Lower leg skin (tissue), 4 donors: ENCODE data around the gene TCN2. TPM values are rescaled to one million over a fixed set of nuclear protein-coding genes. Genes with fewer than 3 reads are reported as not detected.

ENCODE experiments used
- DNase-seq, 2 donors: peaks; one replicate each; pipeline ENCODE4 v3.0.0-alpha.2; 2019; ENCODE audit warnings: low spot score in 2 of 2
- H3K4me3 ChIP-seq: fragments of 200-600 bp; sonication (generic); 2 replicates; pipeline ENCODE4 v1.5.1; 2017; ENCODE audit warnings: mild to moderate bottlenecking, low read depth; ENCODE audit not compliant: poor library complexity, severe bottlenecking
- POLR2A ChIP-seq, 2 donors: fragments of 450-650 bp; IDR thresholded peaks; one replicate each; pipeline ENCODE4 v1.6.1; 2016 to 2017; ENCODE audit warnings: antibody characterized with exemption in 2 of 2, mild to moderate bottlenecking in 1 of 2, moderate library complexity in 1 of 2
- WGBS, 2 donors: methylation state at CpG; one replicate each; pipeline ENCODE4 v1.1.5; 2018; 5-methylcytosine and 5-hydroxymethylcytosine counted together
- intact Hi-C: fragments of 100-400 bp; cut with DNase I; formaldehyde crosslinking; loops from one replicate; pipeline ENCODE4 v1.15.0; 2023; ENCODE audit warnings: low total_unique reads
- total RNA-seq, 4 donors: library from RNA; depleted of rRNA; stranded (reverse); fragments of >200 nt; gene quantifications; one replicate each; pipeline ENCODE4 v1.1.0, GENCODE V29; 2016
- TF ChIP-seq, protein P1 (sequence below), 3 donors: fragments of 450-650 bp; IDR thresholded peaks; one replicate each; pipeline ENCODE4 v1.5.1; 2016; ENCODE audit warnings: antibody characterized with exemption in 3 of 3, mild to moderate bottlenecking in 3 of 3, moderate library complexity in 2 of 3

TCN2 gene
- total RNA-seq, 4 donors from 2014 or later: 9.9 to 20.2 (median 14.8) TPM

DNA sequence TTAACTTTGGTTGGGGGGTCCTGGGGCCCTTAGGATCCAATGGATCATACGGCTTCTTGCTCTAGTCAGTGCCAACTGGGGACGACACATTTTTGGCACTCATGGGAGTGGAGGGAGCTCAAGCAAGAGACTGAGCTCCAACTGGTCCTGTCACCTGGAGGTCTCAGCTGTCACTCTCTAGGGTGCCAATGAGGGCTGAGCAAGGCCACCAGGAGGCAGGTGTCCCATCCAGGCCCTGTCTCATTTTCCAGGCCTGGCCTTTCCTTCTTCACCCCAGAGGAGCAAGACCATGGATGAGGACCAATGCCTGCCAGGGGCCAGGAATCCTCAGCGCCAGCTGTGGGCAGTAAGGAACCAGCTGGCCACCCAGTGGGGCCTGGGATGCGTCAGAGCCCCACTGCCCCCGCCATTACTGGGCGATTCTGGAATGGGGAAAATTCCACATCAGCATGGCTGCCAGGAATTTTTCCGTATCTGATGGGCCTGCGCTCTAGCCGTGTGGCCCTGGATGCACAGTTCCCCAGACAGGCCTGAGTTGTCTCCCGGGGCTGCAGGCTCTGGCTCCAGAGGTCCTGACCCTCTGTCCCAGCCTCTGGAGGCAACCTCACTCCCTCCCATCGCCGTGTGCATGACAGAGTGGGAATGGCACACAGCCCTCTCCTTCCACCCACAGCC, 31.8 kb upstream of the TCN2 start:
- H3K4me3 ChIP-seq: no peak overlapping the region
- intact Hi-C loops: no loop called here
- no peak for DNase-seq
- TF ChIP-seq, protein P1, sequence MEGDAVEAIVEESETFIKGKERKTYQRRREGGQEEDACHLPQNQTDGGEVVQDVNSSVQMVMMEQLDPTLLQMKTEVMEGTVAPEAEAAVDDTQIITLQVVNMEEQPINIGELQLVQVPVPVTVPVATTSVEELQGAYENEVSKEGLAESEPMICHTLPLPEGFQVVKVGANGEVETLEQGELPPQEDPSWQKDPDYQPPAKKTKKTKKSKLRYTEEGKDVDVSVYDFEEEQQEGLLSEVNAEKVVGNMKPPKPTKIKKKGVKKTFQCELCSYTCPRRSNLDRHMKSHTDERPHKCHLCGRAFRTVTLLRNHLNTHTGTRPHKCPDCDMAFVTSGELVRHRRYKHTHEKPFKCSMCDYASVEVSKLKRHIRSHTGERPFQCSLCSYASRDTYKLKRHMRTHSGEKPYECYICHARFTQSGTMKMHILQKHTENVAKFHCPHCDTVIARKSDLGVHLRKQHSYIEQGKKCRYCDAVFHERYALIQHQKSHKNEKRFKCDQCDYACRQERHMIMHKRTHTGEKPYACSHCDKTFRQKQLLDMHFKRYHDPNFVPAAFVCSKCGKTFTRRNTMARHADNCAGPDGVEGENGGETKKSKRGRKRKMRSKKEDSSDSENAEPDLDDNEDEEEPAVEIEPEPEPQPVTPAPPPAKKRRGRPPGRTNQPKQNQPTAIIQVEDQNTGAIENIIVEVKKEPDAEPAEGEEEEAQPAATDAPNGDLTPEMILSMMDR (IDR thresholded peaks at IDR 0.05): no peak
- TF ChIP-seq POLR2A (IDR thresholded peaks at IDR 0.05): no peak
- 48 to 69% methylated on average over 10 to 12 of the region's 12 CpGs for WGBS, 2 donors

DNA sequence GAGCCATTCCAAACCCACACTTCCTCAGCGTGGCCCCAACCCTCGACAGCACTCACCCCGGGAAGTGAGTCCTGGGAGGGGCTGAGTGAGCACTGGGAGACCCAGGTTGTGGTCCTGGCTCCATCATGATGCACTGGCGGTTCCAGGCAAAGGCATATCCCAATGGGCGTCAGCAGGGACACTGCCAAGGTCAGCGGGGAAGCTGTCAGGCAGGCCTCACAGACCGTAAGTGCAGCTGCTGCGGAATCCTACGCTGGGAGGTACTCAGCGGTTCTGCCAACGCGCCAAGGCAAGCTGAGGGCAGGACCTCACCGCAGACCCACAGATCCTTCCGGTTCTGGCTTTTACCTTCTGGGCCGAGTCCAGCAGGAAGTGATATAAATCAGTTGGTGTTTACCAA, 31.1 kb upstream of the TCN2 start:
- TF ChIP-seq, protein P1 (IDR thresholded peaks at IDR 0.05): no peak
- TF ChIP-seq POLR2A (IDR thresholded peaks at IDR 0.05): no peak
- WGBS, 2 donors: 48 to 61% methylated on average over 10 to 15 of the region's 15 CpGs
- intact Hi-C loops: no loop called here
- no peak overlapping the region for H3K4me3 ChIP-seq
- DNase-seq: no peak

DNA sequence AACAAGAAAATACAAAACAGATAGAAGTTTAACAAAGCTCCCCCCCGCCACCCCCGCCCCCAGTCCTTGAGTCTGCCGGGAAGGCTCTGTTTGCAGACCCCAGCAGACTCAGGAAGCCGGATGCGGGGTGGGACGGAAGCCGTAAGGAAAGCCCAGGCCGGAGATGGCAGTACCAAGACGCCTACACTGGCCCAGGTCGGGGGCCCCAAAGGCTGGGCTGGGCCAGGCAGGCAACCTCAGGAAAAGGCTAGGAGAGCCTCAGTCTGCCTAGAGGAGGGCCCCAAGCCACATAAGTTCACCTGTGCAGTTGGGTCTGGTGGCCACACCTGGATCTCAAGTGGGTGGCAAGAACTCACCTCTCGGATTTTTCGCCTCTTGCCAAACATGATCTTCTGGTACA, 28.5 kb upstream of the TCN2 start:
- DNase-seq: no peak
- 88 to 89% methylated on average over 12 of the region's 12 CpGs for WGBS, 2 donors
- intact Hi-C loops: no loop called here
- TF ChIP-seq POLR2A (IDR thresholded peaks at IDR 0.05): no peak
- TF ChIP-seq, protein P1 (IDR thresholded peaks at IDR 0.05): no peak
- no peak overlapping the region for H3K4me3 ChIP-seq

DNA sequence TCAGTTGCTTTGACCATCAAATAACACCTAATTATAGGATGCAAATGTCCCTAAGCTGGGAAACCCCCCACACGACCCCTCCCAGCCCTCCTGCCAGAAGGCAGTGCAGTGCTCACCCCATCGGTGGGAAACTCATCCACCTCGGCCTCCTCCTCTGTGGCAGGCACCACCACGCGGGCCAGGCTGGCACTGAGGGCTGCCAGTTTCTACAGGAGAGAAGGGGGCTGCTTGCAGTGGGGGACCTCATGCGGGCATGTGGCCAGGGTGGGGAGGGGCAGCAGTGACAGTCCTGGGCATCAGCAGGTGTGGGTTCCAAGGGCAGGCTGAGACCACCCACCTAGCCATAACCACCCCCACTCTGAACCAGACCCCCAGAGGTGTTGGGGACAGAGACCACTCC, 26.1 kb upstream of the TCN2 start:
- WGBS, 2 donors: 77 to 82% methylated on average over 6 of the region's 6 CpGs
- no peak for DNase-seq
- intact Hi-C loops: no loop called here
- no peak overlapping the region for H3K4me3 ChIP-seq
- TF ChIP-seq, protein P1 (IDR thresholded peaks at IDR 0.05): no peak
- TF ChIP-seq POLR2A (IDR thresholded peaks at IDR 0.05): no peak

DNA sequence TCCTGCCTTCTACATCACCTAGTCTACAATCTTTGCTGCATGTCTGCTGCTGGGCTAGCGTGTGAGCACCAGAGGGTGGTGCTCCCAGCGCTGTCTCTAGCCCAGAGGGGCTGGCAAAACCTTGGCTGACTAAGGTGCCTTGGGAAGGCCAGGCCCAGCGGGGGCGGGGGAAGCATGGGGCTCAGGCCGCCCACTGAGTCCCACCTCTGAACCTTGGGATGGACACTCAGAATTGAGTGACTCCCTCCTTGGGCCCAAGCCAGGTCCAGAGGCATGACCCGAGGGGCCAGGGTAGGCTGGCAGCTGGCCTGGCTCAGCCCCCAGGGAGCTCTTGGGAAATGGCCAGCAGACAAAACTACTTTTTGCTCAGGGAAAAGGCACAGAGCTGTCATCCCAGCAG, 24.9 kb upstream of the TCN2 start:
- intact Hi-C loops: no loop called here
- 79 to 91% methylated on average over 6 of the region's 6 CpGs for WGBS, 2 donors
- no peak for DNase-seq
- TF ChIP-seq POLR2A (IDR thresholded peaks at IDR 0.05): no peak
- TF ChIP-seq, protein P1 (IDR thresholded peaks at IDR 0.05): no peak
- no peak overlapping the region for H3K4me3 ChIP-seq
